ENCODE results near the gene VWA5B2. TPM values are rescaled to one million over a fixed set of nuclear protein-coding genes. Genes with fewer than 3 reads are reported as not detected.
A peak's percentile ranks its signal among the peaks of the same experiment; 100 is the strongest.
"Not testable (repeated sequence)": the region's sequence is repeated elsewhere in the genome, so short reads cannot be mapped to it uniquely, and the experiment has no call there.

Gene VWA5B2
- total RNA-seq, 1 experiment from 2014 or later = 2.7 TPM

- Histone ChIP-seq H3K23me2 (ENCODE audit: insufficient read length, low read depth, low read length, poor library complexity, severe bottlenecking) (peaks cover 21% of the 10 kb centered on the region), H3K79me2 (ENCODE audit: insufficient read depth, low read length) (no peaks in the 10 kb centered on the region), H2BK5ac (ENCODE audit: insufficient read length, low read length) (no peak overlapping the region), H3K9me3 (ENCODE audit: control insufficient read depth, low read depth, low read length) (no peaks in the 10 kb centered on the region), H3K27me3 (ENCODE audit: insufficient read depth, low read length) (peaks cover 14% of the 10 kb centered on the region; the same call in 1 of the 2 replicates), H3T11ph (ENCODE audit: low read length) (no peak overlapping the region), H3K27ac (ENCODE audit: insufficient read length, low read depth, low read length) (no peak overlapping the region), H2BK15ac (ENCODE audit: low read depth, low read length) (no peak overlapping the region), H3K4ac (ENCODE audit: low read depth, low read length) (no peak overlapping the region), H2BK12ac (ENCODE audit: insufficient read length, low read depth, low read length) (no peak overlapping the region), H2BK20ac (ENCODE audit: low read depth, low read length, poor library complexity, severe bottlenecking) (no peak overlapping the region), H4K20me1 (ENCODE audit: control insufficient read depth, insufficient read depth, insufficient read length) (no peaks in the 10 kb centered on the region), H3K9ac (ENCODE audit: extremely low read depth, insufficient read length, low read length) (no peak overlapping the region), H2AK5ac (ENCODE audit: insufficient read length, low read length) (no peak overlapping the region), H3K4me2 (ENCODE audit: insufficient read depth, insufficient read length, low read length) (peak overlapping the region; percentile 89), H3K4me1 (ENCODE audit: insufficient read depth, low read length) (no peaks in the 10 kb centered on the region), H3K18ac (ENCODE audit: insufficient read length, low read depth, low read length) (no peak overlapping the region), H2BK120ac (ENCODE audit: low read depth, low read length, poor library complexity, severe bottlenecking) (no peak overlapping the region), H3K23ac (ENCODE audit: insufficient read length, low read depth, low read length) (no peak overlapping the region), H4K5ac (ENCODE audit: insufficient read length, low read depth, low read length) (no peak overlapping the region), H3K79me1 (ENCODE audit: insufficient read depth, low read depth, low read length, poor library complexity, severe bottlenecking) (no peaks in the 10 kb centered on the region), H3K56ac (ENCODE audit: insufficient read length, low read depth, low read length) (no peak overlapping the region), H3K14ac (ENCODE audit: insufficient read depth, low read length) (no peak overlapping the region), H4K91ac (ENCODE audit: insufficient read length, low read depth, low read length) (no peak overlapping the region), H2AFZ (ENCODE audit: low read length) (no peak overlapping the region), H4K8ac (replicated peaks; ENCODE audit: insufficient read length, low read depth, low read length) (no peak overlapping the region)
- no CpG with 5 or more reads among the region's 15 CpGs for WGBS (ENCODE audit: extremely low coverage, insufficient read length, low lambda C conversion rate)
- Mint-ChIP-seq H3K4me1 (peaks cover 18 to 19% of the 10 kb centered on the region in 2 experiments), H3K9me3 (peaks cover 5% of the 10 kb centered on the region in 2 experiments; a peak in 2 of 5 replicates), H3K27ac (no peak overlapping the region), H3K4me3 (peak overlapping the region; percentile 81 to 86), H3K27me3 (ENCODE audit: low read depth) (peaks cover 70% of the 10 kb centered on the region), H3K36me3 (ENCODE audit: insufficient read depth in 1 of 3, low read depth in 3 of 3) (peaks cover 0 to 8% (median 3%) of the 10 kb centered on the region in 3 experiments; a peak in 5 of 7 replicates)
- TF ChIP-seq CTCF (conservative IDR thresholded peaks at IDR 0.05) = no peak
- no peak for DNase-seq
These were observed 33.4 kb downstream of the VWA5B2 start for GRCh38 chr3:184262764-184263179.

GRCh38 chr3:184267249-184267648 lies 37.9 kb downstream of the VWA5B2 start:
- H4K91ac ChIP-seq (ENCODE audit: insufficient read length, low read depth, low read length); H3K79me2 ChIP-seq (ENCODE audit: insufficient read depth, low read length); H3K4me3 Mint-ChIP-seq; H3T11ph ChIP-seq (ENCODE audit: low read length); H3K23me2 ChIP-seq (ENCODE audit: insufficient read length, low read depth, low read length, poor library complexity, severe bottlenecking); H3K27ac Mint-ChIP-seq; H2BK5ac ChIP-seq (ENCODE audit: insufficient read length, low read length); H3K79me1 ChIP-seq (ENCODE audit: insufficient read depth, low read depth, low read length, poor library complexity, severe bottlenecking); H2BK20ac ChIP-seq (ENCODE audit: low read depth, low read length, poor library complexity, severe bottlenecking); H3K9me3 ChIP-seq (ENCODE audit: control insufficient read depth, low read depth, low read length); H3K4me1 ChIP-seq (ENCODE audit: insufficient read depth, low read length); H2AK5ac ChIP-seq (ENCODE audit: insufficient read length, low read length); H3K9me3 Mint-ChIP-seq; H3K4ac ChIP-seq (ENCODE audit: low read depth, low read length); H3K18ac ChIP-seq (ENCODE audit: insufficient read length, low read depth, low read length); H3K56ac ChIP-seq (ENCODE audit: insufficient read length, low read depth, low read length); H2AFZ ChIP-seq (ENCODE audit: low read length); H2BK15ac ChIP-seq (ENCODE audit: low read depth, low read length); H4K5ac ChIP-seq (ENCODE audit: insufficient read length, low read depth, low read length); H3K27me3 ChIP-seq (ENCODE audit: insufficient read depth, low read length); H4K8ac ChIP-seq (replicated peaks; ENCODE audit: insufficient read length, low read depth, low read length); H2BK120ac ChIP-seq (ENCODE audit: low read depth, low read length, poor library complexity, severe bottlenecking); H3K9ac ChIP-seq (ENCODE audit: extremely low read depth, insufficient read length, low read length); H3K14ac ChIP-seq (ENCODE audit: insufficient read depth, low read length); DNase-seq; H3K27ac ChIP-seq (ENCODE audit: insufficient read length, low read depth, low read length); H2BK12ac ChIP-seq (ENCODE audit: insufficient read length, low read depth, low read length); H4K20me1 ChIP-seq (ENCODE audit: control insufficient read depth, insufficient read depth, insufficient read length); H3K4me2 ChIP-seq (ENCODE audit: insufficient read depth, insufficient read length, low read length); H3K36me3 Mint-ChIP-seq (ENCODE audit: insufficient read depth in 1 of 3, low read depth in 3 of 3); H3K23ac ChIP-seq (ENCODE audit: insufficient read length, low read depth, low read length); H3K4me1 Mint-ChIP-seq: not testable (repeated sequence)
- peaks cover 35% of the 10 kb centered on the region for H3K27me3 Mint-ChIP-seq (ENCODE audit: low read depth)
- WGBS (ENCODE audit: extremely low coverage, insufficient read length, low lambda C conversion rate) = no CpG with 5 or more reads among the region's 1 CpG
